NCI-H2081 (cell line): ENCODE results near the gene DMTF1.

Experiments
- DNase-seq, 2 experiments: peaks; one replicate each; lab custom pipeline; 2025; lab: John Stamatoyannopoulos, UW

Gene DMTF1

GRCh38 chr7:87146740-87147386 lies 5.4 kb upstream of the DMTF1 start:
- no peak for DNase-seq

GRCh38 chr7:87147500-87147899 lies 4.8 kb upstream of the DMTF1 start:
- DNase-seq, result no peak

GRCh38 chr7:87148332-87148955 lies 3.8 kb upstream of the DMTF1 start:
- peak; percentile 16 to 39 for DNase-seq

GRCh38 chr7:87151002-87151728 lies 1.1 kb upstream of the DMTF1 start:
- DNase-seq, result no peak

- DNase-seq, result no peak
Measured at GRCh38 chr7:87151729-87152111, 533 bp upstream of the DMTF1 start.

GRCh38 chr7:87152897-87153641 lies 816 bp downstream of the DMTF1 start:
- peak in 1 of 2 experiments; percentile 17 for DNase-seq

- DNase-seq, result no peak
Measured at GRCh38 chr7:87154166-87154565, 1.9 kb downstream of the DMTF1 start.

- DNase-seq, result no peak
Measured at GRCh38 chr7:87154569-87154968, 2.3 kb downstream of the DMTF1 start.

GRCh38 chr7:87155788-87156187 lies 3.5 kb downstream of the DMTF1 start:
- peak in 1 of 2 experiments; percentile 16 for DNase-seq

GRCh38 chr7:87156709-87157108 lies 4.5 kb downstream of the DMTF1 start:
- no peak for DNase-seq

- no peak for DNase-seq
Measured at GRCh38 chr7:87159538-87159937, 7.3 kb downstream of the DMTF1 start.

GRCh38 chr7:87164433-87164832 lies 12.2 kb downstream of the DMTF1 start:
- DNase-seq, result no peak

- DNase-seq, result no peak
Measured at GRCh38 chr7:87170828-87171227, 18.6 kb downstream of the DMTF1 start.

GRCh38 chr7:87171282-87171934 lies 19.2 kb downstream of the DMTF1 start:
- DNase-seq, result no peak

- DNase-seq, result no peak
Measured at GRCh38 chr7:87173471-87173870, 21.2 kb downstream of the DMTF1 start.

GRCh38 chr7:87178320-87178719 lies 26.1 kb downstream of the DMTF1 start:
- no peak for DNase-seq

GRCh38 chr7:87179180-87179579 lies 26.9 kb downstream of the DMTF1 start:
- no peak for DNase-seq

- no peak for DNase-seq
Measured at GRCh38 chr7:87187120-87187519, 34.9 kb downstream of the DMTF1 start.

- DNase-seq, result no peak
Measured at GRCh38 chr7:87188930-87189329, 36.7 kb downstream of the DMTF1 start.

- DNase-seq, result no peak
Measured at GRCh38 chr7:87190783-87191182, 38.5 kb downstream of the DMTF1 start.

- no peak for DNase-seq
Measured at GRCh38 chr7:87192784-87193487, 40.7 kb downstream of the DMTF1 start.
